ENCODE measurements around the gene PBRM1. TPM values are rescaled to one million over a fixed set of nuclear protein-coding genes. Genes with fewer than 3 reads are reported as not detected.

PBRM1 gene
- total and polyA plus RNA-seq, 7 donors: 8.4 to 94.2 (median 82.8) TPM

- H3K9me3 ChIP-seq: no peaks in the 10 kb centered on the region
- H3K4me3 ChIP-seq: no peak overlapping the region
- H3K27me3 ChIP-seq: no peaks in the 10 kb centered on the region
- intact Hi-C loops (cut with DNase I): no loop called here
- 62 to 73% methylated on average over 8 of the region's 8 CpGs for WGBS, 2 donors
- TF ChIP-seq CTCF (IDR thresholded peaks at IDR 0.05): no peak
- no peak for TF ChIP-seq POLR2A (IDR thresholded peaks at IDR 0.05)
- TF ChIP-seq POLR2AphosphoS5 (IDR thresholded peaks at IDR 0.05): no peak
- TF ChIP-seq EP300 (IDR thresholded peaks at IDR 0.05): no peak
- no peak for DNase-seq
- H3K27ac ChIP-seq: no peak overlapping the region
- H3K4me1 ChIP-seq: no peaks in the 10 kb centered on the region
- H3K36me3 ChIP-seq: no peaks in the 10 kb centered on the region
These were observed 173.6 kb downstream of the PBRM1 start for GRCh38 chr3:52512105-52512504.

- 81 to 90% methylated on average over 7 of the region's 7 CpGs for WGBS, 2 donors
- Histone ChIP-seq H3K36me3 (no peaks in the 10 kb centered on the region), H3K4me3 (no peak overlapping the region), H3K27me3 (no peaks in the 10 kb centered on the region), H3K9me3 (no peaks in the 10 kb centered on the region), H3K27ac (no peak overlapping the region), H3K4me1 (no peaks in the 10 kb centered on the region)
- TF ChIP-seq CTCF (IDR thresholded peaks at IDR 0.05) (no peak), POLR2A (IDR thresholded peaks at IDR 0.05) (no peak), POLR2AphosphoS5 (IDR thresholded peaks at IDR 0.05) (no peak), EP300 (IDR thresholded peaks at IDR 0.05) (no peak)
- intact Hi-C loops (cut with DNase I): no loop called here
- no peak for DNase-seq
These were observed 174.2 kb downstream of the PBRM1 start for GRCh38 chr3:52511509-52511908.

- no peak for TF ChIP-seq CTCF (IDR thresholded peaks at IDR 0.05)
- TF ChIP-seq POLR2A (IDR thresholded peaks at IDR 0.05): no peak
- no peak for TF ChIP-seq POLR2AphosphoS5 (IDR thresholded peaks at IDR 0.05)
- no peak for TF ChIP-seq EP300 (IDR thresholded peaks at IDR 0.05)
- 26 to 68% methylated on average over 12 of the region's 12 CpGs for WGBS, 2 donors
- intact Hi-C loops (cut with DNase I): no loop called here
These were observed 175.9 kb downstream of the PBRM1 start for GRCh38 chr3:52509753-52510328.

GRCh38 chr3:52507359-52507758 is 178.4 kb downstream of the PBRM1 start:
- no peaks in the 10 kb centered on the region for H3K9me3 ChIP-seq
- H3K27me3 ChIP-seq: no peaks in the 10 kb centered on the region
- TF ChIP-seq POLR2AphosphoS5 (IDR thresholded peaks at IDR 0.05): no peak
- no peak for TF ChIP-seq POLR2A (IDR thresholded peaks at IDR 0.05)
- TF ChIP-seq CTCF (IDR thresholded peaks at IDR 0.05): no peak
- TF ChIP-seq EP300 (IDR thresholded peaks at IDR 0.05): no peak
- intact Hi-C loops (cut with DNase I): no loop called here
- H3K36me3 ChIP-seq: no peaks in the 10 kb centered on the region
- H3K4me1 ChIP-seq: no peaks in the 10 kb centered on the region
- H3K4me3 ChIP-seq: no peak overlapping the region
- no peak for DNase-seq
- no peak overlapping the region for H3K27ac ChIP-seq
- 66 to 78% methylated on average over 5 of the region's 5 CpGs for WGBS, 2 donors

More at GRCh38 chr3:52509753-52510328, 175.9 kb downstream of the PBRM1 start:
- no peaks in the 10 kb centered on the region for H3K4me1 ChIP-seq
- no peak for DNase-seq
- no peaks in the 10 kb centered on the region for H3K9me3 ChIP-seq
- H3K4me3 ChIP-seq: no peak overlapping the region
- no peaks in the 10 kb centered on the region for H3K27me3 ChIP-seq
- H3K36me3 ChIP-seq: no peaks in the 10 kb centered on the region
- no peak overlapping the region for H3K27ac ChIP-seq
